Activated CD4-positive, alpha-beta memory T cell treated with anti-CD3 and anti-CD28 coated beads for 36 hours (primary cell): ENCODE measurements around the gene TAS2R14. TPM values are rescaled to one million over a fixed set of nuclear protein-coding genes. Genes with fewer than 3 reads are reported as not detected.

Experiments
- CTCF ChIA-PET: fragments of 350-600 bp; sonication (Branson Sonifier 250); formaldehyde crosslinking; loops from one replicate; lab custom pipeline; 2021; ENCODE audit warnings: antibody characterized with exemption, inconsistent platforms; lab: Charles Lee
- POLR2A ChIA-PET: fragments of 350-600 bp; sonication (Branson Sonifier 250); formaldehyde crosslinking; loops from one replicate; lab custom pipeline; 2021; ENCODE audit warnings: antibody characterized with exemption; lab: Charles Lee
- DNase-seq: peaks from one replicate; pipeline ENCODE4 v3.0.0-alpha.2; 2020
- H3K27ac Mint-ChIP-seq: one replicate; pipeline ENCODE4 v1.8.0; 2021; ENCODE audit warnings: mixed read lengths
- H3K27me3 Mint-ChIP-seq: one replicate; pipeline ENCODE4 v1.8.0; 2021; ENCODE audit warnings: mixed read lengths
- H3K36me3 Mint-ChIP-seq: one replicate; pipeline ENCODE4 v1.8.0; 2021; ENCODE audit warnings: mixed read lengths
- H3K4me1 Mint-ChIP-seq: one replicate; pipeline ENCODE4 v1.8.0; 2021; ENCODE audit warnings: low read depth, mixed read lengths
- H3K4me3 Mint-ChIP-seq: one replicate; pipeline ENCODE4 v1.8.0; 2021; ENCODE audit warnings: mild to moderate bottlenecking, mixed read lengths
- H3K9me3 Mint-ChIP-seq: one replicate; pipeline ENCODE4 v1.8.0; 2021; ENCODE audit warnings: mixed read lengths
- intact Hi-C: fragments of 100-400 bp; cut with micrococcal nuclease; formaldehyde crosslinking; loops from one replicate; pipeline ENCODE4 v1.15.1; 2023
- total RNA-seq, 2 experiments: library from RNA; stranded (reverse); gene quantifications; one replicate each; pipeline ENCODE4 v1.2.3, GENCODE V29; 2021

Gene TAS2R14, protein sequence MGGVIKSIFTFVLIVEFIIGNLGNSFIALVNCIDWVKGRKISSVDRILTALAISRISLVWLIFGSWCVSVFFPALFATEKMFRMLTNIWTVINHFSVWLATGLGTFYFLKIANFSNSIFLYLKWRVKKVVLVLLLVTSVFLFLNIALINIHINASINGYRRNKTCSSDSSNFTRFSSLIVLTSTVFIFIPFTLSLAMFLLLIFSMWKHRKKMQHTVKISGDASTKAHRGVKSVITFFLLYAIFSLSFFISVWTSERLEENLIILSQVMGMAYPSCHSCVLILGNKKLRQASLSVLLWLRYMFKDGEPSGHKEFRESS
- 1 to 10 TPM in 1 of 2 experiments, under 1 TPM in 1; 0.62 to 1.2 TPM for total RNA-seq

DNA sequence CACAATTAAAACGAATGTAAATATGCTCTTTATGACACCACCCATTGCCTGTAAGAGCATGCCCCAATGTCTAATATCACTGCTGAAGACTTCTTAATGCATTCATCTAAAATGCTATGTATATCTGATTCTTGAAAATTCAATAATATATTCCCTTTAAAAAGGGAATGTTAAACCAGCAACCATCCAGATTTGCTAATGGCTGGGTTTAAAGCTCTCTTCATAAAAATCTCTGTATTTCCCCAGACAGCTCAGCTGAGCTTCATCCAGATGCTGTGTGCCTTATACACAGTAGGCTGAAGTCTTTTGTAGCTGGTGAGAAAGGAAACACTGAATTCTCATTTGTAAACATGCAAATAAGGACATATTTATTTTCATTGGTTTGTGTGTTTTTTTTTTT is at the start of gene TAS2R14:
Gene TAS2R14 (minus strand): TSS at position 101 of the 400 bp plus-strand sequence. CDS start 56 bp downstream, at position 45.
- Mint-ChIP-seq H3K4me3 (no peak within 1 kb of the TSS), H3K27ac (no peak within 1 kb of the TSS), H3K4me1 (no peaks in the 10 kb centered on the region), H3K27me3 (no peaks in the 10 kb centered on the region), H3K36me3 (no peaks in the 10 kb centered on the region), H3K9me3 (no peaks in the 10 kb centered on the region)
- ChIA-PET CTCF (no interaction called here), POLR2A (no interaction called here)
- intact Hi-C loops, result no loop called here
- no peak for DNase-seq

DNA sequence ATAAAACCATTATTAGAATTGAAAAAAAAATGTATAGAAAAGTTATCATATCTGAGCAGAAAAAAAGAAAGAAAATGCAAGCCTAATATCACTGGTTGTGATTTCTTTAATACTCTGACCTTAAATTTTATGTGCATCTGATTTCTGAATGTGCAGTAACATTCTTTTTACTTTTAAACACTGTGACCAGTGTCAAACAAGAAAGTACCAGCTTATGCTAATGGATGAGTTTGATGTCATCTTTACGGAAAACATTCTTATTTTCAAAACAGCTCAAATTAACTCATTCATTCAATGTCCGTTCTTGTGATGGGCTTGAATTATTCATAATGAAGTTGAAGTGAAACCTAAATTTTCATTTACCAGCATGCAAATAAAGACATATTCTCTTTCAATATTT is 47.7 kb upstream of the TAS2R14 start, which contains the start of gene TAS2R50:
Gene TAS2R50 (minus strand): TSS at position 101 of the 400 bp plus-strand sequence. CDS start 52 bp downstream, at position 49.
- intact Hi-C loops, result no loop called here
- no peak within 1 kb of the TSS for H3K27ac Mint-ChIP-seq
- H3K36me3 Mint-ChIP-seq, result peaks cover 11% of the 10 kb centered on the region
- no peak for DNase-seq
- ChIA-PET CTCF (interaction anchor here (0.6 kb wide), 1 partner anchor 137 kb away, joined by 3 read pairs; no protein-coding TSS in a partner anchor), POLR2A (no interaction called here)
- peaks cover 10% of the 10 kb centered on the region for H3K9me3 Mint-ChIP-seq
- H3K4me1 Mint-ChIP-seq, result peaks cover 21% of the 10 kb centered on the region
- no peak within 1 kb of the TSS for H3K4me3 Mint-ChIP-seq
- peaks cover 2% of the 10 kb centered on the region for H3K27me3 Mint-ChIP-seq

DNA sequence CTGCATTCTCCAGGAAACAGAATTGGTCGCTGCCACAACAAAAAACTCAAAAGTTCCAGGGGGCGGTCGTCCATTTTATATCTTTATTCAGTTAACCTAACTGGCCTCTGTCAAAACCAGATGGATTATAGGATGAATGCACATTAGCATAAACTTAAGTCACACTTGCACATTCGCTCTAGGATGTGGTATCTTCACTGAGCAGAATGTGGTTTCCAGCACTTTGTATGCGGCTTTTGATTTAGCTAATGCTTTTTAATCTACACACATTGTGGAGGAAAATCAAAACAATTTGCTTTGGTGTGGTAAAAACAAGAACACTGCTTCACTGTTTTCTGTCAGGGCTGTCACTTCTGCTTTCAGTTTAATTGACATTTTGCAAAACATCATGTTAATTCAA is 43.2 kb upstream of the TAS2R14 start:
- no peak overlapping the region for H3K27ac Mint-ChIP-seq
- H3K9me3 Mint-ChIP-seq, result no peaks in the 10 kb centered on the region
- peaks cover 5% of the 10 kb centered on the region for H3K36me3 Mint-ChIP-seq
- peaks cover 16% of the 10 kb centered on the region for H3K27me3 Mint-ChIP-seq
- ChIA-PET CTCF (interaction anchor here (1.0 kb wide), 1 partner anchor 218 kb away, joined by 4 read pairs; no protein-coding TSS in a partner anchor), POLR2A (no interaction called here)
- DNase-seq, result peak; percentile 28
- intact Hi-C loops, result loop anchor here (2.0 kb wide), 1 partner anchor 189 kb away; the partner anchor contains the start of gene SMIM10L1
- H3K4me1 Mint-ChIP-seq, result peaks cover 22% of the 10 kb centered on the region
- H3K4me3 Mint-ChIP-seq, result no peak overlapping the region

DNA sequence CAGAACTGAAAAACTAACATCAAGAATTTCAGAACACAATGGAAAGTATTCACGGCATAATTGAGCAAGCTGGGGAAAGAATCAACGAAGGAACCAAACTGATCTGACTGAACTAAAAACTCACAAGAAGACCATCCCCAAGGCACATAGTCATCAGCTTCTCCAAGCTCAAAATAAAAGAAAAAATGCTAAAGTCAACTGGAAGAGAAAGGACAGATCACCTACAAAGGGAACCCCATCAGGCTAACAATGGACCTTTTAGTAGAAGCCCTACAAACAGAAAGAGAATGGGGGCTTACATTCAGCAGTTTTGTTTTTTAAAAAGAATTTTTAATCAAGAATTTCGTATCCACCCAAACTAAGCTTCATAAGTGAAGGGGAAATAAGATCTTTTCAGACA is 35.9 kb upstream of the TAS2R14 start:
- H3K27ac Mint-ChIP-seq, result no peak overlapping the region
- intact Hi-C loops, result no loop called here
- CTCF ChIA-PET, result no interaction called here
- no peak for DNase-seq
- H3K9me3 Mint-ChIP-seq, result no peaks in the 10 kb centered on the region
- H3K4me3 Mint-ChIP-seq, result no peak overlapping the region
- peaks cover 5% of the 10 kb centered on the region for H3K36me3 Mint-ChIP-seq
- no peaks in the 10 kb centered on the region for H3K4me1 Mint-ChIP-seq
- POLR2A ChIA-PET, result no interaction called here
- H3K27me3 Mint-ChIP-seq, result peaks cover 10% of the 10 kb centered on the region

GRCh38 chr12:10968765-10969456 is 29.8 kb upstream of the TAS2R14 start:
- intact Hi-C loops, result no loop called here
- Mint-ChIP-seq H3K4me3 (no peak overlapping the region), H3K27me3 (no peaks in the 10 kb centered on the region), H3K36me3 (peaks cover 2% of the 10 kb centered on the region), H3K27ac (no peak overlapping the region), H3K4me1 (no peaks in the 10 kb centered on the region), H3K9me3 (no peaks in the 10 kb centered on the region)
- ChIA-PET POLR2A (no interaction called here), CTCF (interaction anchor here (0.6 kb wide), 1 partner anchor 114 kb away, joined by 3 read pairs; no protein-coding TSS in a partner anchor)
- no peak for DNase-seq

DNA sequence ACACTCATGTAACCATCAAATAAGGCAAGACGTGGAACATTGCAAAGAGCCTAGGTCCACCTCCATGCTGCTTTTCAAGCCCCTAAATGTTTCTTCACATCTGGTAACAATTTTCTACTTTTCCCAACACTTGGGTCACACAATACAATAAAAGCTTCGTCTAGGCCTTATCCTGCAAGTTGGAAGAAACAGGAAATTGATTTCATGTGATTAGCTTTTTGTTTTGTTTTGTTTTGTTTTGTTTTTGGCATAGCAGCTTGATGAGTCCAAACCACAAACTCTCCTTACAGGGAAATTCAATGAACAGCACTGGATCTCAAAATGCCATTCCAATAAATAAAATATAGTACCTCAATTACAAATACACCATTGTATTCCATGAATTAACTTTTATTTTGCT is 28.3 kb upstream of the TAS2R14 start:
- Mint-ChIP-seq H3K27ac (no peak overlapping the region), H3K9me3 (no peaks in the 10 kb centered on the region), H3K4me3 (no peak overlapping the region), H3K4me1 (no peaks in the 10 kb centered on the region), H3K36me3 (peaks cover 2% of the 10 kb centered on the region), H3K27me3 (no peaks in the 10 kb centered on the region)
- intact Hi-C loops, result no loop called here
- no peak for DNase-seq
- ChIA-PET POLR2A (no interaction called here), CTCF (no interaction called here)

GRCh38 chr12:10966314-10966713 is 27.3 kb upstream of the TAS2R14 start:
- H3K27ac Mint-ChIP-seq, result no peak overlapping the region
- H3K4me1 Mint-ChIP-seq, result peaks cover under 1% of the 10 kb centered on the region
- DNase-seq, result no peak
- intact Hi-C loops, result no loop called here
- H3K9me3 Mint-ChIP-seq, result no peaks in the 10 kb centered on the region
- H3K36me3 Mint-ChIP-seq, result peaks cover 2% of the 10 kb centered on the region
- H3K4me3 Mint-ChIP-seq, result no peak overlapping the region
- no peaks in the 10 kb centered on the region for H3K27me3 Mint-ChIP-seq
- POLR2A ChIA-PET, result no interaction called here
- CTCF ChIA-PET, result no interaction called here

DNA sequence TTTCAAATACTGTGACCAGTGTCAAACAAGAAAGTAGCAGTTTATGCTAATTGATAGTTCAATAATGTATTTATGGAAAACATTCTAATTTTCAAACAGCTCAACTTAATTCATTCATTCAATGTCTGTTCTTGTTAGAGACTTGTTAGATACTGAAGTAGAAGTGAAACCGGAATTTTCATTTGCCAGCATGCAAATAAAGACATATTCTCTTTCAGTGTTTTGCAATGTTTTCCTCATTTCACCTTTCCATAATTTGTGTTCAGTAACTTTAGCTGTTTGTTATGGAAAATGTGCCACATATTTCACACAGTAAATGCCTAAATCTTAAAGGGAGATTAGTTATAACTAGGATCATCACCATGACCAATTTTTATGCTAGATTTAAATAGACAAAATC is 26.4 kb upstream of the TAS2R14 start:
- no peak overlapping the region for H3K27ac Mint-ChIP-seq
- DNase-seq, result no peak
- no peaks in the 10 kb centered on the region for H3K9me3 Mint-ChIP-seq
- H3K4me3 Mint-ChIP-seq, result no peak overlapping the region
- H3K27me3 Mint-ChIP-seq, result no peaks in the 10 kb centered on the region
- ChIA-PET CTCF (no interaction called here), POLR2A (no interaction called here)
- H3K36me3 Mint-ChIP-seq, result peaks cover 2% of the 10 kb centered on the region
- intact Hi-C loops, result no loop called here
- H3K4me1 Mint-ChIP-seq, result peaks cover 7% of the 10 kb centered on the region

- Mint-ChIP-seq H3K4me1 (peaks cover 19% of the 10 kb centered on the region), H3K9me3 (peaks cover 5% of the 10 kb centered on the region), H3K27me3 (no peaks in the 10 kb centered on the region), H3K36me3 (peaks cover 1% of the 10 kb centered on the region), H3K4me3 (no peak overlapping the region), H3K27ac (no peak overlapping the region)
- DNase-seq, result no peak
- POLR2A ChIA-PET, result interaction anchor here (0.6 kb wide), 1 partner anchor 266 kb away, joined by 3 read pairs; no protein-coding TSS in a partner anchor
- CTCF ChIA-PET, result no interaction called here
- intact Hi-C loops, result no loop called here
These were observed 21.1 kb upstream of the TAS2R14 start for GRCh38 chr12:10960211-10960610.

- POLR2A ChIA-PET, result interaction anchor here (0.6 kb wide), 1 partner anchor 266 kb away, joined by 3 read pairs; no protein-coding TSS in a partner anchor
- intact Hi-C loops, result no loop called here
- Mint-ChIP-seq H3K27me3 (no peaks in the 10 kb centered on the region), H3K27ac (no peak overlapping the region), H3K9me3 (peaks cover 9% of the 10 kb centered on the region), H3K4me1 (peaks cover 19% of the 10 kb centered on the region), H3K36me3 (peaks cover 1% of the 10 kb centered on the region), H3K4me3 (no peak overlapping the region)
- no peak for DNase-seq
- CTCF ChIA-PET, result no interaction called here
These were observed 20.7 kb upstream of the TAS2R14 start for GRCh38 chr12:10959804-10960203.

DNA sequence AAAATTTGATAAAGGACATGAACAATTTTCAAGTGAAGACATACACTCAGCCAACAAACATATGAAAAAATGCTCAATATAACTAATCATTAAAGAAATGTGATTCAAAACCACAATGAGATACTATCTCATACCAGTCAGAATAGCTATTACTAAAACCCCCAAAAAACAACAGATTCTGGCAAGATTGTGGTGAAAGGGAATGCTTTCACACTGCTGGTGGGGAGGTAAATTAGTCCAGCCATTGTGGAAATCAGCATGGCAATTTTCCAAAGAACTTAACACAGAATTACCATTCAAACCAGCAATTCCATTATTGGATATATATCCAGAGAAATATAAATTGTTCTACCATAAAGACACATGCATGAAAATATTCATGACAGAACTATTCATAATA is 18.7 kb upstream of the TAS2R14 start:
- Mint-ChIP-seq H3K9me3 (peaks cover 10% of the 10 kb centered on the region), H3K36me3 (peaks cover 1% of the 10 kb centered on the region), H3K27me3 (no peaks in the 10 kb centered on the region), H3K4me1 (peaks cover 19% of the 10 kb centered on the region), H3K27ac (no peak overlapping the region), H3K4me3 (no peak overlapping the region)
- CTCF ChIA-PET, result no interaction called here
- no peak for DNase-seq
- POLR2A ChIA-PET, result no interaction called here
- intact Hi-C loops, result no loop called here

GRCh38 chr12:10956085-10956484 is 17.0 kb upstream of the TAS2R14 start:
- no peak overlapping the region for H3K4me3 Mint-ChIP-seq
- intact Hi-C loops, result no loop called here
- H3K9me3 Mint-ChIP-seq, result peaks cover 10% of the 10 kb centered on the region

More at GRCh38 chr12:10956085-10956484, 17.0 kb upstream of the TAS2R14 start:
- POLR2A ChIA-PET, result no interaction called here
- DNase-seq, result no peak
- Mint-ChIP-seq H3K36me3 (peaks cover 3% of the 10 kb centered on the region), H3K4me1 (peaks cover 17% of the 10 kb centered on the region), H3K27me3 (no peaks in the 10 kb centered on the region), H3K27ac (no peak overlapping the region)
- CTCF ChIA-PET, result interaction anchor here (0.7 kb wide), 1 partner anchor 779 kb away, joined by 3 read pairs; no protein-coding TSS in a partner anchor
